Fibroblast of mammary gland (primary cell): ENCODE data around the gene STX4.
A peak's percentile ranks its signal among the peaks of the same experiment; 100 is the strongest.

Experiments used
- DNase-seq: peaks from one replicate; pipeline ENCODE4 v3.0.0-alpha.2; 2010; ENCODE audit warnings: low read depth
- H3K4me3 ChIP-seq: 2 replicates; pipeline ENCODE4 v1.5.1; 2011; ENCODE audit warnings: low read depth, mild to moderate bottlenecking, low read length, moderate library complexity; ENCODE audit not compliant: control insufficient read depth
- TF ChIP-seq, protein P1 (sequence below): conservative IDR thresholded peaks from 2 replicates; pipeline ENCODE4 v1.5.1; 2011; ENCODE audit warnings: low read depth, low read length, inconsistent platforms; ENCODE audit not compliant: control insufficient read depth, insufficient read depth

STX4 gene

GRCh38 chr16:30987581-30988190, 45.7 kb upstream of the STX4 start:
- TF ChIP-seq, protein P1, sequence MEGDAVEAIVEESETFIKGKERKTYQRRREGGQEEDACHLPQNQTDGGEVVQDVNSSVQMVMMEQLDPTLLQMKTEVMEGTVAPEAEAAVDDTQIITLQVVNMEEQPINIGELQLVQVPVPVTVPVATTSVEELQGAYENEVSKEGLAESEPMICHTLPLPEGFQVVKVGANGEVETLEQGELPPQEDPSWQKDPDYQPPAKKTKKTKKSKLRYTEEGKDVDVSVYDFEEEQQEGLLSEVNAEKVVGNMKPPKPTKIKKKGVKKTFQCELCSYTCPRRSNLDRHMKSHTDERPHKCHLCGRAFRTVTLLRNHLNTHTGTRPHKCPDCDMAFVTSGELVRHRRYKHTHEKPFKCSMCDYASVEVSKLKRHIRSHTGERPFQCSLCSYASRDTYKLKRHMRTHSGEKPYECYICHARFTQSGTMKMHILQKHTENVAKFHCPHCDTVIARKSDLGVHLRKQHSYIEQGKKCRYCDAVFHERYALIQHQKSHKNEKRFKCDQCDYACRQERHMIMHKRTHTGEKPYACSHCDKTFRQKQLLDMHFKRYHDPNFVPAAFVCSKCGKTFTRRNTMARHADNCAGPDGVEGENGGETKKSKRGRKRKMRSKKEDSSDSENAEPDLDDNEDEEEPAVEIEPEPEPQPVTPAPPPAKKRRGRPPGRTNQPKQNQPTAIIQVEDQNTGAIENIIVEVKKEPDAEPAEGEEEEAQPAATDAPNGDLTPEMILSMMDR: no peak
- no peak for DNase-seq
- no peak overlapping the region for H3K4me3 ChIP-seq

GRCh38 chr16:30989469-30990047, 43.8 kb upstream of the STX4 start:
- peak; percentile 25 for DNase-seq
- TF ChIP-seq, protein P1: no peak
- no peak overlapping the region for H3K4me3 ChIP-seq

- no peak for DNase-seq
- TF ChIP-seq, protein P1: no peak
- no peak overlapping the region for H3K4me3 ChIP-seq
These were observed 43.3 kb upstream of the STX4 start for GRCh38 chr16:30990105-30990504.

DNA sequence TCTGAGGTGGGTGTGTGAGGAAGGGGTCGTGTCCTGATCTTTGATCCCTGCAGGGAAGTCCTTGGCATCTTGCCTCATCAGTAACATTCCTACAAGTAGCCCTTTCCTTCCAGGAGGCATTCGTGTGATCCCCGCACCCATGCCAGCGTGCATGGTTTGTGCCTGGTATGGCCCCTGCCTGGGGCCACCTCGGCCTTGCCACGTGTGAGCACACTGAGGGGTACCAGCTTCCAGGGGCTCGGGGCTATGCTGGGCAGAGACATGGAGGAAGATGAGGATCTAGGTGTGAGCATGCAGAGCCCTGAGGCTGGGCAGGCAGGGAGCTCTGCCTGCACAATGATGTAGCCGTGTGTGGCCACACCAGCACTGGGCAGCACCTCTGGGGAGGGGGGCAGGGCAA, 42.3 kb upstream of the STX4 start:
- H3K4me3 ChIP-seq: no peak overlapping the region
- DNase-seq: no peak
- TF ChIP-seq, protein P1: no peak

DNA sequence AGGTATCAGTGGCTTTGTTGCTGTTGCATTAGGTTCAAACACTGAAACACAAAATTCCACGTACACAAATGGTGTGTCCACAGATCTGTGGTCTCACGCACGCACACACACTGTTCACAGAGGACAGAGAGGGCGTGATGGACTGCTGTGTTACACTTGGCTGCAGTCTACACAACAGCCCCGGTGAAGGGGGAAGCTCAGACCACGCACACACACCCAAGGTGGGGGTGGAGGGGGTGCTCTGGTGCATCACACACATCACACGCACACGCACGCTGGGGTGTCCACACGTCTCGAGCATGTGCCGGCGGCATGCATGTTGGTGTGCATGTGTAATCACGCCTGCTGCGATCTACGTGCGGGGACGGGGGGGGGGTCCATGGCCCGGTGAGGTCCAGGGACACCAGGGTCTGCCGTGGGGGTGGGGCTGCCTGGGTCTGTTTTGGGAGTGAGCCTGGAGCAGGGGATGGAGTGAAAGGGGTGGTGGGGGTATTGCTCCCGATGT, 41.0 kb upstream of the STX4 start:
- H3K4me3 ChIP-seq: no peak overlapping the region
- DNase-seq: no peak
- TF ChIP-seq, protein P1: no peak

DNA sequence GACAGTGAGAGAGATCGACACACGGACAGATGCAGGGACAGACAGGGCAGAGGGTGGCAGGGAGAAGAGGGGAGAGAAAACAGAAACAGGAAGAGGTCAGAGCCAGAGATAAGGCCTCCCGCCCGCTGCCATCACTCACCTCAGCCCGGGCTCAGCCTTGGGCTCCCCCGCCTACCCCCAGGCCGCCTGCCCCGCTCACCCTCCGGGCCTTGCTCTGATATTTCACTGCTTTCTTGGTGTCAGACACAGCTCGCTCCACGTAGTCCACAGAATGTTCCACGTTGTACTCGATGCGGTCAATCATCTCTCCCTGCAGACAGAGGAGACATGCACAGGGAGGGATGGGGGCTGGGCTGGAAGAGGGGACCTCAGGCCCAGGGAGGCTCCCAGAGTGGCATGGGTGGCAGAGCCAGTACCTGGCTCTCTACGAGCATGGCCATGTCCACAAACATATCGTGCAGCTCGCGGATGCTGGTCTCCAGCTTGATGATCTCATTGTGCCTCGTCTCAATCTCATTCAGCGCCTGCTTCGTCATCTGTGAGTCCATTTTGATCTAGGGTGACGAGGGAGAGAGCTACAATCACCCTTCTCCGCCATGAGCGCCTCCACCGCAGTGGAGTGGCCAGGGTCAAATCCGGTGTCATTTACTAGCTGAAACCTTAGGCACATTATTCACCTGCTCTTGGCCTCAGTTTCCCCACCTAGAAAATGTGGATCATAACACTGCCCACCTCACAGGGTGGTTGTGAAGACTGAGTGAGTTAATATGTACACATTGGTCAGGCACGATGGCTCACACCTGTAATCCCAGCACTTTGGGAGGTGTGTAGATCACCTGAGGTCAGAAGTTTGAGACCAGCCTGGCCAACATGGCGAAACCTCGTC, 40.2 kb upstream of the STX4 start:
- no peak overlapping the region for H3K4me3 ChIP-seq
- DNase-seq: no peak
- TF ChIP-seq, protein P1: no peak
